CD4-positive, alpha-beta memory T cell (primary cell): ENCODE data around the gene AP1M1. TPM values are rescaled to one million over a fixed set of nuclear protein-coding genes. Genes with fewer than 3 reads are reported as not detected.
"Not testable (repeated sequence)": the region's sequence is repeated elsewhere in the genome, so short reads cannot be mapped to it uniquely, and the experiment has no call there.

Source experiments
- CTCF ChIA-PET: fragments of 350-600 bp; sonication (Branson Sonifier 250); formaldehyde crosslinking; loops from one replicate; lab custom pipeline; 2021; ENCODE audit warnings: inconsistent platforms; ENCODE audit not compliant: partially characterized antibody; lab: Charles Lee
- POLR2A ChIA-PET: fragments of 350-600 bp; sonication (Branson Sonifier 250); formaldehyde crosslinking; loops from one replicate; lab custom pipeline; 2021; ENCODE audit not compliant: partially characterized antibody; lab: Charles Lee
- DNase-seq, 5 donors: peaks; one replicate each; pipeline versions ENCODE4 v3.0.0 to v3.0.0-alpha.2; 2020 to 2022; ENCODE audit warnings: mixed read lengths in 1 of 5
- H3K27ac ChIP-seq: one replicate; pipeline ENCODE4 v1.7.0; 2013; ENCODE audit warnings: low read depth, low read length
- H3K27me3 ChIP-seq: 2 replicates; pipeline ENCODE4 v1.7.0; 2013; ENCODE audit warnings: mild to moderate bottlenecking, low read length, moderate library complexity; ENCODE audit not compliant: insufficient read depth
- H3K36me3 ChIP-seq: 2 replicates; pipeline ENCODE4 v1.7.0; 2013; ENCODE audit warnings: mild to moderate bottlenecking, low read length, moderate library complexity; ENCODE audit not compliant: insufficient read depth
- H3K4me1 ChIP-seq: 2 replicates; pipeline ENCODE4 v1.7.0; 2013; ENCODE audit warnings: mild to moderate bottlenecking, low read length, moderate library complexity; ENCODE audit not compliant: insufficient read depth
- H3K4me3 ChIP-seq, 2 donors: one replicate each; pipeline ENCODE4 v1.7.0; 2013; ENCODE audit warnings: low read length in 2 of 2, mild to moderate bottlenecking in 1 of 2
- H3K9me3 ChIP-seq, 2 donors: one replicate each; pipeline ENCODE4 v1.7.0; 2013; ENCODE audit warnings: low read length in 2 of 2, control low read depth in 1 of 2; ENCODE audit not compliant: control insufficient read depth in 1 of 2
- H3K27ac Mint-ChIP-seq, 7 donors: one replicate each; pipeline ENCODE4 v1.8.0; 2020 to 2021; ENCODE audit warnings: mixed read lengths in 7 of 7, mild to moderate bottlenecking in 6 of 7, inconsistent platforms in 3 of 7, moderate library complexity in 3 of 7
- H3K27me3 Mint-ChIP-seq, 2 donors: one replicate each; pipeline ENCODE4 v1.8.0; 2020 to 2021; ENCODE audit warnings: mixed read lengths in 2 of 2
- H3K36me3 Mint-ChIP-seq, 2 donors: one replicate each; pipeline ENCODE4 v1.8.0; 2020 to 2021; ENCODE audit warnings: mixed read lengths in 2 of 2, inconsistent platforms in 1 of 2, mild to moderate bottlenecking in 1 of 2
- H3K4me1 Mint-ChIP-seq, 4 donors: one replicate each; pipeline ENCODE4 v1.8.0; 2020 to 2021; ENCODE audit warnings: mixed read lengths in 4 of 4, mild to moderate bottlenecking in 1 of 4
- H3K4me3 Mint-ChIP-seq, 8 donors: one replicate each; pipeline ENCODE4 v1.8.0; 2020 to 2021; ENCODE audit warnings: mixed read lengths in 8 of 8, mild to moderate bottlenecking in 7 of 8, moderate library complexity in 6 of 8, inconsistent platforms in 3 of 8
- H3K9me3 Mint-ChIP-seq, 8 donors: one replicate each; pipeline ENCODE4 v1.8.0; 2020 to 2021; ENCODE audit warnings: mixed read lengths in 8 of 8, mild to moderate bottlenecking in 5 of 8, inconsistent platforms in 3 of 8, moderate library complexity in 1 of 8
- intact Hi-C: fragments of 100-400 bp; cut with micrococcal nuclease; formaldehyde crosslinking; loops from one replicate; pipeline ENCODE4 v1.15.1; 2023
- polyA plus RNA-seq, 2 donors: library from polyadenylated mRNA; unstranded; fragments of 300-500 nt; fragmentation: Illumina TruSeq; gene quantifications; one replicate each; pipeline ENCODE4 v1.2.3, GENCODE V29; 2021
- total RNA-seq, 2 experiments: library from RNA; stranded (reverse); gene quantifications; one replicate each; pipeline ENCODE4 v1.2.3, GENCODE V29; 2021

AP1M1 gene
- total and polyA plus RNA-seq, 4 experiments from 2014 or later: 107 to 147 (median 117) TPM

GRCh38 chr19:16284505-16284904 lies 86.8 kb downstream of the AP1M1 start:
- Histone ChIP-seq H3K36me3 (no peaks in the 10 kb centered on the region), H3K4me1 (peaks cover 24% of the 10 kb centered on the region), H3K4me3 (no peak overlapping the region), H3K27ac (no peak overlapping the region), H3K27me3 (no peaks in the 10 kb centered on the region), H3K9me3 (no peaks in the 10 kb centered on the region)
- no peaks in the 10 kb centered on the region for H3K9me3 Mint-ChIP-seq
- intact Hi-C loops: loop anchor here (5.0 kb wide), 1 partner anchor 38 kb away; the partner anchor contains the start of gene KLF2
- peak overlapping the region in 6 of 8 donors; percentile 46 to 84 (median 67) for H3K4me3 Mint-ChIP-seq
- ChIA-PET CTCF (interaction anchor here (0.8 to 1.6 kb wide), 4 partner anchors 16 to 98 kb away, joined by 3 to 6 read pairs (median 4); no protein-coding TSS in a partner anchor), POLR2A (interaction anchor here (1.2 to 2.5 kb wide), 13 partner anchors 18 to 98 kb away, joined by 3 to 50 read pairs (median 5); partner anchors contain the start of gene KLF2)
- H3K4me1 Mint-ChIP-seq: peaks cover 15 to 48% (median 25%) of the 10 kb centered on the region in 4 donors
- no peaks in the 10 kb centered on the region for H3K36me3 Mint-ChIP-seq
- peak overlapping the region in 6 of 7 donors; percentile 79 to 94 (median 90) for H3K27ac Mint-ChIP-seq
- peaks cover 0 to 4% of the 10 kb centered on the region in 2 donors for H3K27me3 Mint-ChIP-seq
- DNase-seq: no peak

GRCh38 chr19:16285079-16285478 lies 87.4 kb downstream of the AP1M1 start:
- Mint-ChIP-seq H3K4me1 (peaks cover 16 to 51% (median 26%) of the 10 kb centered on the region in 4 donors), H3K27ac (peak overlapping the region in 1 of 7 donors; percentile 74), H3K4me3 (peak overlapping the region in 1 of 8 donors; percentile 36)
- H3K27ac ChIP-seq, H3K4me3 ChIP-seq, DNase-seq, H3K36me3 ChIP-seq, intact Hi-C loops, H3K27me3 ChIP-seq, H3K36me3 Mint-ChIP-seq, H3K9me3 ChIP-seq, H3K9me3 Mint-ChIP-seq, H3K27me3 Mint-ChIP-seq: not testable (repeated sequence)
- ChIA-PET POLR2A (interaction anchor here (1.8 to 2.5 kb wide), 4 partner anchors 23 to 45 kb away, joined by 5 to 50 read pairs (median 14); partner anchors contain the start of gene KLF2), CTCF (interaction anchor here (1.2 to 1.5 kb wide), 2 partner anchors 24 to 38 kb away, joined by 3 read pairs; no protein-coding TSS in a partner anchor)
- peaks cover 26% of the 10 kb centered on the region for H3K4me1 ChIP-seq

- peaks cover 18 to 51% (median 29%) of the 10 kb centered on the region in 4 donors for H3K4me1 Mint-ChIP-seq
- Histone ChIP-seq H3K4me1 (peaks cover 26% of the 10 kb centered on the region), H3K27ac (no peak overlapping the region), H3K27me3 (no peaks in the 10 kb centered on the region), H3K9me3 (no peaks in the 10 kb centered on the region), H3K36me3 (no peaks in the 10 kb centered on the region), H3K4me3 (no peak overlapping the region)
- intact Hi-C loops: no loop called here
- peak overlapping the region in 3 of 8 donors; percentile 10 to 28 (median 23) for H3K4me3 Mint-ChIP-seq
- POLR2A ChIA-PET: interaction anchor here (0.6 to 0.8 kb wide), 3 partner anchors 19 to 44 kb away, joined by 3 to 7 read pairs (median 3); no protein-coding TSS in a partner anchor
- no peaks in the 10 kb centered on the region for H3K9me3 Mint-ChIP-seq
- CTCF ChIA-PET: no interaction called here
- peak overlapping the region in 1 of 7 donors; percentile 2 for H3K27ac Mint-ChIP-seq
- no peaks in the 10 kb centered on the region for H3K36me3 Mint-ChIP-seq
- peaks cover 0 to 4% of the 10 kb centered on the region in 2 donors for H3K27me3 Mint-ChIP-seq
- no peak for DNase-seq
Observed at GRCh38 chr19:16285769-16286498, 88.2 kb downstream of the AP1M1 start.

- peaks cover 0 to 4% of the 10 kb centered on the region in 2 donors for H3K27me3 Mint-ChIP-seq
- no peak for DNase-seq
Observed at GRCh38 chr19:16288544-16288943, 90.8 kb downstream of the AP1M1 start.

GRCh38 chr19:16289594-16289993 lies 91.9 kb downstream of the AP1M1 start:
- peaks cover 0 to 4% of the 10 kb centered on the region in 2 donors for H3K27me3 Mint-ChIP-seq
- Histone ChIP-seq H3K4me3 (no peak overlapping the region), H3K27me3 (no peaks in the 10 kb centered on the region), H3K36me3 (no peaks in the 10 kb centered on the region), H3K4me1 (peaks cover 9% of the 10 kb centered on the region), H3K9me3 (no peaks in the 10 kb centered on the region), H3K27ac (no peak overlapping the region)
- CTCF ChIA-PET: interaction anchor here (1.2 to 1.8 kb wide), 3 partner anchors 22 to 94 kb away, joined by 3 to 7 read pairs (median 5); no protein-coding TSS in a partner anchor
- peaks cover 6 to 27% (median 13%) of the 10 kb centered on the region in 4 donors for H3K4me1 Mint-ChIP-seq
- peak overlapping the region in 1 of 8 donors; percentile 36 for H3K4me3 Mint-ChIP-seq
- intact Hi-C loops: no loop called here
- DNase-seq: peak in 2 of 5 donors; percentile 15 to 38
- H3K36me3 Mint-ChIP-seq: no peaks in the 10 kb centered on the region
- POLR2A ChIA-PET: interaction anchor here (1.0 to 1.2 kb wide), 2 partner anchors 35 to 78 kb away, joined by 4 to 5 read pairs; partner anchors contain the start of gene KLF2
- H3K9me3 Mint-ChIP-seq: no peaks in the 10 kb centered on the region
- H3K27ac Mint-ChIP-seq: no peak overlapping the region

More at GRCh38 chr19:16288544-16288943, 90.8 kb downstream of the AP1M1 start:
- no peaks in the 10 kb centered on the region for H3K9me3 ChIP-seq
- no peaks in the 10 kb centered on the region for H3K27me3 ChIP-seq
- no peaks in the 10 kb centered on the region for H3K9me3 Mint-ChIP-seq
- no peak overlapping the region for H3K27ac ChIP-seq
- H3K36me3 ChIP-seq: no peaks in the 10 kb centered on the region
- peaks cover 12 to 38% (median 20%) of the 10 kb centered on the region in 4 donors for H3K4me1 Mint-ChIP-seq
- H3K4me1 ChIP-seq: peaks cover 20% of the 10 kb centered on the region
- intact Hi-C loops: no loop called here
- H3K27ac Mint-ChIP-seq: peak overlapping the region in 1 of 7 donors; percentile 30
- H3K4me3 Mint-ChIP-seq: no peak overlapping the region
- ChIA-PET CTCF (interaction anchor here (1.2 kb wide), 1 partner anchor 95 kb away, joined by 7 read pairs; no protein-coding TSS in a partner anchor), POLR2A (interaction anchor here (0.8 to 1.3 kb wide), 4 partner anchors 21 to 83 kb away, joined by 3 to 5 read pairs (median 3); partner anchors contain the start of gene KLF2)
- H3K36me3 Mint-ChIP-seq: no peaks in the 10 kb centered on the region
- no peak overlapping the region for H3K4me3 ChIP-seq

GRCh38 chr19:16290692-16291091 lies 93.0 kb downstream of the AP1M1 start:
- CTCF ChIA-PET: interaction anchor here (0.6 to 1.8 kb wide), 4 partner anchors 23 to 1199 kb away, joined by 3 to 5 read pairs (median 4); no protein-coding TSS in a partner anchor

More at GRCh38 chr19:16290692-16291091, 93.0 kb downstream of the AP1M1 start:
- no peaks in the 10 kb centered on the region for H3K36me3 ChIP-seq
- no peaks in the 10 kb centered on the region for H3K9me3 Mint-ChIP-seq
- H3K4me3 Mint-ChIP-seq: no peak overlapping the region
- no peak overlapping the region for H3K4me3 ChIP-seq
- H3K9me3 ChIP-seq: no peaks in the 10 kb centered on the region
- H3K4me1 ChIP-seq: peaks cover 8% of the 10 kb centered on the region
- no peak overlapping the region for H3K27ac ChIP-seq
- H3K27ac Mint-ChIP-seq: peak overlapping the region in 2 of 7 donors; percentile 37 to 74
- peaks cover 6 to 25% (median 12%) of the 10 kb centered on the region in 4 donors for H3K4me1 Mint-ChIP-seq
- no peak for DNase-seq
- intact Hi-C loops: no loop called here
- POLR2A ChIA-PET: no interaction called here
- no peaks in the 10 kb centered on the region for H3K36me3 Mint-ChIP-seq
- H3K27me3 Mint-ChIP-seq: peaks cover 0 to 4% of the 10 kb centered on the region in 2 donors
- H3K27me3 ChIP-seq: no peaks in the 10 kb centered on the region
